GM13977 (cell line): ENCODE measurements around the gene CEP72.
"Not testable (repeated sequence)": the region's sequence is repeated elsewhere in the genome, so short reads cannot be mapped to it uniquely, and the experiment has no call there.

Source experiments
- DNase-seq: peaks from one replicate; pipeline ENCODE4 v3.0.0; 2012; ENCODE audit warnings: low spot score
- in situ Hi-C: fragments of 300-500 bp; cut with MboI; formaldehyde crosslinking; loops from one replicate; pipeline ENCODE4 v1.12.0; 2022; ENCODE audit warnings: low sequenced_read_pairs, low pct_unique_long_range_greater_than_20kb, mixed read lengths, inconsistent platforms; ENCODE audit not compliant: unreplicated experiment
- TF ChIP-seq, protein P1 (sequence below): IDR thresholded peaks from 2 replicates; pipeline ENCODE4 v1.5.1; 2012; ENCODE audit warnings: mild to moderate bottlenecking, control low read depth; ENCODE audit not compliant: insufficient read depth; ENCODE audit errors: extremely low read depth, missing control alignments

Gene CEP72

DNA sequence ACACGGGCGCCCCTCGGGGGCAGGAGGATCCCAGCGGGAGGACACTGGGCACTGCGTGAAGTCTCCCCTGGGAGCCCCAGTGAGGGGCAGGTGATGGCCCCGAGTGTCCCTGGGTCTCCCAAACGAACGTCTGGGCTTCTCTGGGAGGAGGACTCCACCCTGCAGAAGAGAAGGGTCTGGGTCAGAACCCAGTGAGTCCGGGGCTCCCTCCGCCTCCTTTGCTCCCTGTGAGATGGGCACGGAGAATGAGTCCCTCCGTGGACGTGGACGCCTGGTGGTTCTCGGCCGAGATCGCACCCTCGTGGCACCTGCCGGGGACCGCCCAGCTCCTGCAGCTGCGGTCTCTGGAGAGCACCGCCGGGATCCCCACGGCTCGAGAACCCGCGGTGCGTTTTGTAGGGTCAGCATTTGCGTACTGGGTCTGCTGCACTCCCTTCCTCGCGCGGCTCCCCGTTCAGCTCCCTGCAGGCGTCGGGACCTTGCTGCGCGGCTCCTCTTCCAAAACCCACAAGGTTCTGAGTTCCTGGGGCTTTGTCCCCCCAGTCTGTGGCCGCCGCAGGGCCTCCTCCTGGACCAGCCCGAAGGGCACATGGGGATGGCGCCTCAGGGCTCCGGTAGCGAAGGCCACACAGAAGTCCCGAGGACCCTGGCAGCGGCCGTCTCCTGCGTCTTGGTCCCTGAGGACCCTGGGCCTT, 10.2 kb upstream of the CEP72 start:
- TF ChIP-seq, protein P1, sequence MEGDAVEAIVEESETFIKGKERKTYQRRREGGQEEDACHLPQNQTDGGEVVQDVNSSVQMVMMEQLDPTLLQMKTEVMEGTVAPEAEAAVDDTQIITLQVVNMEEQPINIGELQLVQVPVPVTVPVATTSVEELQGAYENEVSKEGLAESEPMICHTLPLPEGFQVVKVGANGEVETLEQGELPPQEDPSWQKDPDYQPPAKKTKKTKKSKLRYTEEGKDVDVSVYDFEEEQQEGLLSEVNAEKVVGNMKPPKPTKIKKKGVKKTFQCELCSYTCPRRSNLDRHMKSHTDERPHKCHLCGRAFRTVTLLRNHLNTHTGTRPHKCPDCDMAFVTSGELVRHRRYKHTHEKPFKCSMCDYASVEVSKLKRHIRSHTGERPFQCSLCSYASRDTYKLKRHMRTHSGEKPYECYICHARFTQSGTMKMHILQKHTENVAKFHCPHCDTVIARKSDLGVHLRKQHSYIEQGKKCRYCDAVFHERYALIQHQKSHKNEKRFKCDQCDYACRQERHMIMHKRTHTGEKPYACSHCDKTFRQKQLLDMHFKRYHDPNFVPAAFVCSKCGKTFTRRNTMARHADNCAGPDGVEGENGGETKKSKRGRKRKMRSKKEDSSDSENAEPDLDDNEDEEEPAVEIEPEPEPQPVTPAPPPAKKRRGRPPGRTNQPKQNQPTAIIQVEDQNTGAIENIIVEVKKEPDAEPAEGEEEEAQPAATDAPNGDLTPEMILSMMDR: no peak
- DNase-seq: no peak
- in situ Hi-C loops: no loop called here

GRCh38 chr5:602466-603035, 9.6 kb upstream of the CEP72 start:
- in situ Hi-C loops: no loop called here
- TF ChIP-seq, protein P1: no peak
- no peak for DNase-seq

GRCh38 chr5:603081-603998, 8.8 kb upstream of the CEP72 start:
- in situ Hi-C loops: no loop called here
- no peak for DNase-seq

GRCh38 chr5:604391-604831, 7.7 kb upstream of the CEP72 start:
- TF ChIP-seq, protein P1: no peak
- no peak for DNase-seq
- in situ Hi-C loops: no loop called here

More at GRCh38 chr5:603081-603998, 8.8 kb upstream of the CEP72 start:
- TF ChIP-seq, protein P1: no peak

GRCh38 chr5:605090-605489, 7.0 kb upstream of the CEP72 start:
- in situ Hi-C loops: not testable (repeated sequence)

DNA sequence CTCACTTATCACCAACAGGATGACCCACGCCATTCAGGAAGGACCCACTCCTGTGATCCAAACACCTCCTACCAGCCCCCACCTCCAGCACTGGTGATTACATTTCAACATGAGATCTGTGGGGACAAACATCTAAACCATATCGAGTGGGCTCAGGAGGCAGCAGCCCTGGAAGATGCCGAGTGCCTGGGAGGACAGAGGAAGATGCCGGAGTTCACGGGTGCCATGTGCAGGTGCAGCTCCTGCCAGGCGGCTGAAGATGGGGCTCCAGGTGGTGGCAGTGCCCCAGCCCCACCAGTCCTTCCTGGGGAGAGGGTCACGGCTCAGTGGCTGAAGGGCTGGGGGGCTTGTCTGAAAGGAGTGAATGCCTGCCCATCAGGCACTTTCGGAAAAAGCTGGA, 6.1 kb upstream of the CEP72 start:
- in situ Hi-C loops: no loop called here
- TF ChIP-seq, protein P1: no peak
- no peak for DNase-seq

More at GRCh38 chr5:605090-605489, 7.0 kb upstream of the CEP72 start:
- DNase-seq: not testable (repeated sequence)
